Fibroblast of lung (primary cell): Measurements from ENCODE around the gene ALDH1A1. TPM values are rescaled to one million over a fixed set of nuclear protein-coding genes. Genes with fewer than 3 reads are reported as not detected.

ENCODE experiments used
- DNase-seq, 2 donors: peaks; one replicate each; pipeline versions ENCODE4 v3.0.0 to v3.0.0-alpha.2; 2010; ENCODE audit warnings: low read depth in 2 of 2
- H2AFZ ChIP-seq: 2 replicates; pipeline ENCODE4 v1.5.1; 2012; ENCODE audit warnings: low read length, control low read depth, inconsistent platforms
- H3K27ac ChIP-seq: 2 replicates; pipeline ENCODE4 v1.5.1; 2011; ENCODE audit warnings: low read length, control low read depth; ENCODE audit not compliant: insufficient read depth
- H3K27me3 ChIP-seq: 2 replicates; pipeline ENCODE4 v1.5.1; 2011; ENCODE audit warnings: mild to moderate bottlenecking, low read length; ENCODE audit not compliant: control insufficient read depth, insufficient read depth
- H3K36me3 ChIP-seq: 2 replicates; pipeline ENCODE4 v1.5.1; 2011; ENCODE audit warnings: low read length; ENCODE audit not compliant: control insufficient read depth, insufficient read depth
- H3K4me1 ChIP-seq: 2 replicates; pipeline ENCODE4 v1.5.1; 2011; ENCODE audit warnings: low read length; ENCODE audit not compliant: control insufficient read depth, insufficient read depth; ENCODE audit errors: extremely low read depth
- H3K4me2 ChIP-seq: 2 replicates; pipeline ENCODE4 v1.5.1; 2011; ENCODE audit warnings: low read length, control low read depth; ENCODE audit not compliant: insufficient read depth; ENCODE audit errors: extremely low read depth
- H3K4me3 ChIP-seq, 4 experiments: fragments of 200-600 bp in 1 of 4; sonication (generic) in 1 of 4; replicated peaks in 1 of 4; 2 replicates each; pipeline ENCODE4 v1.5.1; 2011 to 2016; ENCODE audit warnings: low read length in 4 of 4, low read depth in 3 of 4, mild to moderate bottlenecking in 3 of 4, control low read depth in 2 of 4, inconsistent platforms in 1 of 4, mixed read lengths in 1 of 4; ENCODE audit not compliant: insufficient read depth in 1 of 4; ENCODE audit errors: control extremely low read depth in 1 of 4
- H3K79me2 ChIP-seq: 2 replicates; pipeline ENCODE4 v1.5.1; 2012; ENCODE audit warnings: mild to moderate bottlenecking, low read length, inconsistent platforms; ENCODE audit not compliant: control insufficient read depth, insufficient read depth
- H3K9ac ChIP-seq: 2 replicates; pipeline ENCODE4 v1.5.1; 2011; ENCODE audit warnings: mild to moderate bottlenecking, low read length, control low read depth; ENCODE audit not compliant: insufficient read depth
- H3K9me3 ChIP-seq: 2 replicates; pipeline ENCODE4 v1.5.1; 2012; ENCODE audit warnings: low read depth, low read length; ENCODE audit not compliant: control insufficient read depth, insufficient read depth
- H4K20me1 ChIP-seq: 2 replicates; pipeline ENCODE4 v1.5.1; 2011; ENCODE audit warnings: low read length; ENCODE audit not compliant: control insufficient read depth, insufficient read depth; ENCODE audit errors: extremely low read depth
- EZH2 ChIP-seq: IDR thresholded peaks from 2 replicates; pipeline ENCODE4 v1.5.1; 2012; ENCODE audit warnings: low read length, control low read depth, mild to moderate bottlenecking; ENCODE audit errors: missing control alignments
- polyA plus RNA-seq, 2 donors: library from polyadenylated mRNA; depleted of rRNA in 1 of 2; stranded (reverse) in 1 of 2; unstranded in 1 of 2; fragments of >200 nt; gene quantifications; 2 replicates each; pipeline ENCODE4 v1.2.1, GENCODE V29; 2011 to 2012; ENCODE audit warnings: missing spikeins in 1 of 2
- total RNA-seq: library from RNA; depleted of rRNA; stranded (reverse); fragments of >200 nt; gene quantifications from 2 replicates; pipeline ENCODE4 v1.2.1, GENCODE V29; 2014
- TF ChIP-seq, protein P1 (sequence below), 2 donors: IDR thresholded peaks in 1 of 2; conservative IDR thresholded peaks in 1 of 2; 1 replicate in 1 of 2; 2 replicates in 1 of 2; pipeline ENCODE4 v1.5.1; 2011 to 2012; ENCODE audit warnings: low read length in 2 of 2, control low read depth in 1 of 2, inconsistent platforms in 1 of 2, low read depth in 1 of 2, mild to moderate bottlenecking in 1 of 2

Gene ALDH1A1
- total and polyA plus RNA-seq, 2 donors (not counting 1 experiment from before 2014, with no cell fraction given) = 7.4 to 46.1 TPM

DNA sequence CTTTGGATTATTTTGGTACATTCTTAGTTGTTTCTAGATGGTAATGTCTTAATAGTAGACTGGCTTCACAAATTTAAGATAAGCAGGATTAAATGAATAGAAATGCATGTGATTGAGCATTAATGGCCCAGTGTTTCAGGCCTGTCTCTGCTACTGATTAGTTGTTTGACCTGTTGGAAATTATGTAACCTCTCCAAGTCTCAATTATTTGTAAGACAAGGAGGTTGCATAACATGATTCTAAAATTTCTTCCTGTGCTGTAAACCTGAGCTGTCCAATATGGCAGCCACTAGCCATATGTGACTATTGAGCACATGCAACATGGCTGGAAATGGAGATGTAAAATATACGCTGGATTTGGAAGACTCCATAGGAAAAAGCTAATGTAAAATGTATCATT is 97.5 kb downstream of the ALDH1A1 start:
- TF ChIP-seq, protein P1, sequence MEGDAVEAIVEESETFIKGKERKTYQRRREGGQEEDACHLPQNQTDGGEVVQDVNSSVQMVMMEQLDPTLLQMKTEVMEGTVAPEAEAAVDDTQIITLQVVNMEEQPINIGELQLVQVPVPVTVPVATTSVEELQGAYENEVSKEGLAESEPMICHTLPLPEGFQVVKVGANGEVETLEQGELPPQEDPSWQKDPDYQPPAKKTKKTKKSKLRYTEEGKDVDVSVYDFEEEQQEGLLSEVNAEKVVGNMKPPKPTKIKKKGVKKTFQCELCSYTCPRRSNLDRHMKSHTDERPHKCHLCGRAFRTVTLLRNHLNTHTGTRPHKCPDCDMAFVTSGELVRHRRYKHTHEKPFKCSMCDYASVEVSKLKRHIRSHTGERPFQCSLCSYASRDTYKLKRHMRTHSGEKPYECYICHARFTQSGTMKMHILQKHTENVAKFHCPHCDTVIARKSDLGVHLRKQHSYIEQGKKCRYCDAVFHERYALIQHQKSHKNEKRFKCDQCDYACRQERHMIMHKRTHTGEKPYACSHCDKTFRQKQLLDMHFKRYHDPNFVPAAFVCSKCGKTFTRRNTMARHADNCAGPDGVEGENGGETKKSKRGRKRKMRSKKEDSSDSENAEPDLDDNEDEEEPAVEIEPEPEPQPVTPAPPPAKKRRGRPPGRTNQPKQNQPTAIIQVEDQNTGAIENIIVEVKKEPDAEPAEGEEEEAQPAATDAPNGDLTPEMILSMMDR (conservative IDR thresholded peaks at IDR 0.05 in 1 of 2, IDR thresholded peaks at IDR 0.05 in 1 of 2; ENCODE audit: low read depth in 1 of 2, low read length in 2 of 2) = no peak
- no peak for TF ChIP-seq EZH2
- H3K27ac ChIP-seq = no peak overlapping the region
- H3K27me3 ChIP-seq = no peaks in the 10 kb centered on the region
- no peak overlapping the region for H2AFZ ChIP-seq
- H3K4me1 ChIP-seq = peaks cover 3% of the 10 kb centered on the region
- no peaks in the 10 kb centered on the region for H3K9me3 ChIP-seq
- no peaks in the 10 kb centered on the region for H3K36me3 ChIP-seq
- no peak overlapping the region for H3K4me3 ChIP-seq
- DNase-seq = no peak
- H3K9ac ChIP-seq = no peak overlapping the region
- no peaks in the 10 kb centered on the region for H4K20me1 ChIP-seq
- H3K4me2 ChIP-seq = no peak overlapping the region
- no peaks in the 10 kb centered on the region for H3K79me2 ChIP-seq

Other genes with a start within 250 kb of the ALDH1A1 start
- gene ANXA1, start 198.8 kb upstream of the ALDH1A1 start, total RNA-seq = 578 and 966 TPM in 2 replicates
- gene ANXA1, start 198.8 kb upstream of the ALDH1A1 start, polyA plus RNA-seq = 817 and 860 TPM in 2 replicates